KMS-11 (cell line): ENCODE measurements around the gene IER5L.

Experiments used
- H2AFZ ChIP-seq: fragments of 200-600 bp; sonication (generic); 2 replicates; pipeline ENCODE4 v1.6.1; 2016; ENCODE audit warnings: antibody characterized with exemption, mixed run types, low read depth
- H3K27ac ChIP-seq: fragments of 200-600 bp; sonication (generic); 2 replicates; pipeline ENCODE4 v1.6.1; 2016; ENCODE audit warnings: mild to moderate bottlenecking, mixed run types
- H3K27me3 ChIP-seq: fragments of 200-600 bp; sonication (generic); 2 replicates; pipeline ENCODE4 v1.6.1; 2017; ENCODE audit warnings: mild to moderate bottlenecking, low read depth, mixed run types, moderate library complexity; ENCODE audit not compliant: insufficient read depth
- H3K36me3 ChIP-seq: fragments of 200-600 bp; sonication (generic); 2 replicates; pipeline ENCODE4 v1.6.1; 2017; ENCODE audit warnings: mild to moderate bottlenecking, mixed run types; ENCODE audit not compliant: insufficient read depth
- H3K4me1 ChIP-seq: fragments of 200-600 bp; sonication (generic); 2 replicates; pipeline ENCODE4 v1.6.1; 2016; ENCODE audit warnings: mild to moderate bottlenecking, low read depth, mixed run types; ENCODE audit not compliant: poor library complexity, severe bottlenecking
- H3K4me2 ChIP-seq: fragments of 200-600 bp; sonication (generic); 2 replicates; pipeline ENCODE4 v1.7.0; 2016; ENCODE audit warnings: mild to moderate bottlenecking, mixed run types
- H3K4me3 ChIP-seq: fragments of 200-600 bp; sonication (generic); IDR thresholded peaks from 2 replicates; pipeline ENCODE4 v1.6.1; 2017; ENCODE audit warnings: low read depth, low read length, mixed read lengths; ENCODE audit not compliant: insufficient read depth
- H3K79me2 ChIP-seq: fragments of 200-600 bp; sonication (generic); 2 replicates; pipeline ENCODE4 v1.6.1; 2016; ENCODE audit warnings: low read depth, mixed run types; ENCODE audit not compliant: insufficient read depth
- H3K9ac ChIP-seq: fragments of 200-600 bp; sonication (generic); 2 replicates; pipeline ENCODE4 v1.6.1; 2016; ENCODE audit warnings: mild to moderate bottlenecking, mixed run types
- H4K20me1 ChIP-seq: fragments of 200-600 bp; sonication (generic); 2 replicates; pipeline ENCODE4 v1.6.1; 2016; ENCODE audit warnings: mild to moderate bottlenecking, mixed run types; ENCODE audit not compliant: insufficient read depth
- CTCF ChIP-seq: fragments of 200-600 bp; sonication (generic); conservative IDR thresholded peaks from 2 replicates; pipeline ENCODE4 v1.6.1; 2017; ENCODE audit warnings: low read depth, mild to moderate bottlenecking, antibody characterized with exemption, low read length, moderate library complexity, mixed read lengths

IER5L gene

GRCh38 chr9:129177791-129178567 is at the start of gene IER5L:
Gene IER5L, minus strand, starts transcription at chr9:129178261. Its CDS starts 209 bp downstream, at chr9:129178052.
- H3K9ac ChIP-seq: peak within 1 kb of the TSS; percentile 76
- H3K4me1 ChIP-seq: peaks cover 14% of the 10 kb centered on the region
- no peaks in the 10 kb centered on the region for H3K27me3 ChIP-seq
- H3K79me2 ChIP-seq: peaks cover 12% of the 10 kb centered on the region
- peak within 1 kb of the TSS; percentile 67 for H2AFZ ChIP-seq
- H4K20me1 ChIP-seq: no peaks in the 10 kb centered on the region
- H3K27ac ChIP-seq: peak within 1 kb of the TSS; percentile 48
- TF ChIP-seq CTCF: no peak
- no peaks in the 10 kb centered on the region for H3K36me3 ChIP-seq
- no peak within 1 kb of the TSS for H3K4me3 ChIP-seq
- peak within 1 kb of the TSS; percentile 77 for H3K4me2 ChIP-seq

DNA sequence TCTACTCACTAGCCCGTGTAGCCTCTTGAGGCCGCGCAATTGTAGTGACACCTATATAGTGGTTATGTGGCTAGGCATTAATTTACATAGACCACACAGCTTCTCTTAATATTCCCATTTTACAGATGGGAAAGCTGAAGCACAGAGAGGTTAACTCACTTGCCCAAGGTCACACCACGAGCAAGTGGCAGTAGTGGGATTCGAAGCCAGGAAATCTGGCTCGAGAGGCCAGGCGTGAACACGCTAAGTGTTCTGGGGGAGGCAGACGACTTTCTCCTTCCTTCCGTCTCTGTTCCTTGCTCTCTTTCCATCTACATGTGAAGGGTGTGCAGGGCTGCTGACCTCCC is 49.8 kb upstream of the IER5L start:
- Histone ChIP-seq H4K20me1 (no peaks in the 10 kb centered on the region), H3K79me2 (no peaks in the 10 kb centered on the region), H3K4me2 (no peak overlapping the region), H3K27ac (no peak overlapping the region), H2AFZ (no peak overlapping the region), H3K4me1 (peaks cover under 1% of the 10 kb centered on the region), H3K36me3 (no peaks in the 10 kb centered on the region), H3K4me3 (no peak overlapping the region), H3K27me3 (no peaks in the 10 kb centered on the region), H3K9ac (no peak overlapping the region)
- no peak for TF ChIP-seq CTCF

- Histone ChIP-seq H3K4me1 (peaks cover 20% of the 10 kb centered on the region), H3K27me3 (no peaks in the 10 kb centered on the region), H4K20me1 (no peaks in the 10 kb centered on the region), H3K4me3 (no peak overlapping the region), H3K9ac (no peak overlapping the region), H3K27ac (no peak overlapping the region), H3K4me2 (no peak overlapping the region), H2AFZ (no peak overlapping the region), H3K36me3 (no peaks in the 10 kb centered on the region), H3K79me2 (no peaks in the 10 kb centered on the region)
- no peak for TF ChIP-seq CTCF
Observed at GRCh38 chr9:129225815-129226214, 47.8 kb upstream of the IER5L start.

- no peaks in the 10 kb centered on the region for H3K79me2 ChIP-seq
- TF ChIP-seq CTCF: no peak
- no peaks in the 10 kb centered on the region for H4K20me1 ChIP-seq
- H3K27me3 ChIP-seq: no peaks in the 10 kb centered on the region
- H2AFZ ChIP-seq: no peak overlapping the region
- H3K36me3 ChIP-seq: no peaks in the 10 kb centered on the region
- no peak overlapping the region for H3K9ac ChIP-seq
- H3K4me2 ChIP-seq: no peak overlapping the region
- H3K4me3 ChIP-seq: no peak overlapping the region
- H3K27ac ChIP-seq: no peak overlapping the region
- peaks cover 24% of the 10 kb centered on the region for H3K4me1 ChIP-seq
Observed at GRCh38 chr9:129225490-129225778, 47.4 kb upstream of the IER5L start.
